GM12878 (cell line): Measurements from ENCODE around the gene CPNE9. TPM values are rescaled to one million over a fixed set of nuclear protein-coding genes. Genes with fewer than 3 reads are reported as not detected.

Experiments used
- ATAC-seq: fragments of 200-7000 bp; cut with Tn5 transposase; 3 replicates; pipeline ENCODE4 v1.9.1; 2020; ENCODE audit warnings: mild to moderate bottlenecking, moderate library complexity
- BruUV-seq: library from RNA; stranded (reverse); fragments of 400-500 nt; replicated peaks from 2 replicates; lab custom pipeline; 2021; lab: Mats Ljungman, UMichigan
- CTCF ChIA-PET: fragments of 300-600 bp; sonication (Branson Sonifier 250); formaldehyde crosslinking; extraction: SDS; loops from one replicate; lab custom pipeline; 2021; ENCODE audit warnings: inconsistent platforms; lab: Yijun Ruan, JAX
- POLR2A ChIA-PET: fragments of 350-600 bp; formaldehyde crosslinking; extraction: SDS; loops from one replicate; lab custom pipeline; 2021; ENCODE audit warnings: inconsistent platforms; lab: Charles Lee
- RAD21 ChIA-PET: fragments of 300-600 bp; sonication (Branson Sonifier 250); formaldehyde crosslinking; loops from one replicate; lab custom pipeline; 2023; ENCODE audit warnings: antibody characterized with exemption; ENCODE audit not compliant: unreplicated experiment; lab: Charles Lee
- SMC1A ChIA-PET: fragments of 300-600 bp; sonication (Branson Sonifier 250); formaldehyde crosslinking; loops from one replicate; lab custom pipeline; 2023; ENCODE audit not compliant: unreplicated experiment, uncharacterized antibody; lab: Charles Lee
- DNase-seq: peaks from one replicate; pipeline ENCODE4 v3.0.0-alpha.2; 2011; ENCODE audit warnings: low read depth, low spot score
- FAIRE-seq: peaks from 3 replicates; lab custom pipeline; 2011; peaks lifted over from hg19 to GRCh38; lab: Jason Lieb, UNC
- H2AFZ ChIP-seq: 2 replicates; pipeline ENCODE4 v1.6.0; 2011; ENCODE audit warnings: low read depth, low read length, control low read depth; ENCODE audit not compliant: control insufficient read depth
- H3K27ac ChIP-seq: 2 replicates; pipeline ENCODE4 v1.5.1; 2011; ENCODE audit warnings: control low read depth; ENCODE audit not compliant: control insufficient read depth, insufficient read depth
- H3K27me3 ChIP-seq, 2 experiments: replicated peaks in 1 of 2; 2 replicates each; pipeline versions ENCODE4 v1.6.0 to v1.6.1; 2011; ENCODE audit warnings: low read length in 1 of 2; ENCODE audit not compliant: control insufficient read depth in 2 of 2, insufficient read depth in 2 of 2
- H3K36me3 ChIP-seq, 2 experiments: 2 replicates each; pipeline ENCODE4 v1.5.1; 2011; ENCODE audit warnings: low read length in 1 of 2; ENCODE audit not compliant: control insufficient read depth in 2 of 2, insufficient read depth in 2 of 2
- H3K4me1 ChIP-seq: 2 replicates; pipeline ENCODE4 v1.6.1; 2011; ENCODE audit warnings: mild to moderate bottlenecking, low read length, moderate library complexity, mixed read lengths; ENCODE audit not compliant: control insufficient read depth, insufficient read depth
- H3K4me2 ChIP-seq: 2 replicates; pipeline ENCODE4 v1.6.0; 2011; ENCODE audit warnings: control low read depth; ENCODE audit not compliant: control insufficient read depth, insufficient read depth
- H3K4me3 ChIP-seq: fragments of 200-600 bp; sonication (generic); 2 replicates; pipeline ENCODE4 v1.5.1; 2016
- H3K79me2 ChIP-seq: 2 replicates; pipeline ENCODE4 v1.6.0; 2011; ENCODE audit warnings: low read length; ENCODE audit not compliant: control insufficient read depth, insufficient read depth
- H3K9ac ChIP-seq: 2 replicates; pipeline ENCODE4 v1.8.0; 2011; ENCODE audit warnings: low read length, control low read depth, mixed read lengths; ENCODE audit not compliant: control insufficient read depth, insufficient read depth
- H3K9me3 ChIP-seq: replicated peaks from 3 replicates; pipeline ENCODE4 v1.5.1; 2011; ENCODE audit warnings: mild to moderate bottlenecking, low read length; ENCODE audit not compliant: control insufficient read depth, insufficient read depth
- H4K20me1 ChIP-seq: 2 replicates; pipeline ENCODE4 v1.6.0; 2011; ENCODE audit not compliant: control insufficient read depth, insufficient read depth
- BCLAF1 ChIP-seq: fragments of 450-650 bp; IDR thresholded peaks from 2 replicates; pipeline ENCODE4 v1.6.1; 2017; ENCODE audit warnings: antibody characterized with exemption, mild to moderate bottlenecking, moderate library complexity
- CBFB ChIP-seq: IDR thresholded peaks from 2 replicates; pipeline ENCODE4 v1.6.1; 2016; ENCODE audit warnings: antibody characterized with exemption, low read depth
- FOXM1 ChIP-seq: IDR thresholded peaks from 2 replicates; pipeline ENCODE4 v1.6.1; 2012; ENCODE audit warnings: low read depth, mild to moderate bottlenecking, inconsistent platforms, low read length, moderate library complexity
- GATAD2B ChIP-seq: fragments of 450-650 bp; conservative IDR thresholded peaks from 2 replicates; pipeline ENCODE4 v1.6.1; 2017; ENCODE audit warnings: low read depth, mild to moderate bottlenecking, moderate library complexity
- HDAC2 ChIP-seq: fragments of 200-600 bp; sonication (generic); IDR thresholded peaks from 2 replicates; pipeline ENCODE4 v1.6.1; 2017
- HDAC6 ChIP-seq: fragments of 200-600 bp; sonication (generic); IDR thresholded peaks from one replicate; pipeline ENCODE4 v1.8.0; 2017; ENCODE audit warnings: antibody characterized with exemption; ENCODE audit not compliant: unreplicated experiment
- IKZF2 ChIP-seq, 2 experiments: fragments of 450-650 bp; IDR thresholded peaks; 2 replicates each; pipeline ENCODE4 v1.6.1; 2017; ENCODE audit warnings: mild to moderate bottlenecking in 2 of 2, moderate library complexity in 2 of 2
- MYB ChIP-seq: fragments of 150-350 bp; IDR thresholded peaks from 2 replicates; pipeline ENCODE4 v1.6.1; 2014; ENCODE audit warnings: mild to moderate bottlenecking, low read depth, low read length, borderline replicate concordance
- POLR2A ChIP-seq: IDR thresholded peaks from 2 replicates; pipeline ENCODE4 v1.6.1; 2011; ENCODE audit warnings: low read depth, mild to moderate bottlenecking, low read length
- RUNX3 ChIP-seq: IDR thresholded peaks from 2 replicates; pipeline ENCODE4 v1.6.1; 2012; ENCODE audit warnings: low read length, inconsistent platforms
- SPI1 ChIP-seq: IDR thresholded peaks from 2 replicates; pipeline ENCODE4 v1.6.1; 2011; ENCODE audit warnings: low read depth, mild to moderate bottlenecking, low read length, moderate library complexity, borderline replicate concordance; ENCODE audit not compliant: insufficient read depth
- ZNF24 ChIP-seq: fragments of 450-650 bp; IDR thresholded peaks from 2 replicates; pipeline ENCODE4 v1.6.1; 2017; ENCODE audit warnings: antibody characterized with exemption, mild to moderate bottlenecking
- ZNF622 ChIP-seq: fragments of 450-650 bp; IDR thresholded peaks from 2 replicates; pipeline ENCODE4 v1.6.1; 2017; ENCODE audit warnings: mild to moderate bottlenecking, inconsistent platforms
- WGBS: methylation state at CpG from one replicate; pipeline ENCODE4 v1.1.6; 2016; ENCODE audit warnings: low lambda C conversion rate; ENCODE audit not compliant: insufficient replicate concordance, insufficient coverage; ENCODE audit errors: missing lambda C conversion rate; 5-methylcytosine and 5-hydroxymethylcytosine counted together
- in situ Hi-C: fragments of 300-500 bp; cut with MboI; formaldehyde crosslinking; loops from 9 replicates; pipeline ENCODE4 v1.14.3; 2018; ENCODE audit warnings: mixed read lengths
- intact Hi-C: fragments of 100-400 bp; cut with micrococcal nuclease; formaldehyde crosslinking; loops from one replicate; pipeline ENCODE4 v1.14.2; 2022; ENCODE audit not compliant: unreplicated experiment
- polyA plus RNA-seq, 11 experiments: library from polyadenylated mRNA; depleted of rRNA in 4 of 11; unstranded in 6 of 11; stranded (reverse) in 5 of 11; fragments of >200 nt; fragmentation: Nextera tagmentation in 4 of 11; fragmentation: Illumina TruSeq in 1 of 11; extraction: Ambion mirVana in 4 of 11; extraction: Trizol in 1 of 11; gene quantifications; 1 replicate in 1 of 11; 2 replicates in 10 of 11; pipeline versions ENCODE4 v1.2.1 to v1.2.3, GENCODE V29; 2011 to 2016; ENCODE audit warnings: inconsistent platforms in 2 of 11, missing spikeins in 2 of 11, low read depth in 1 of 11
- total RNA-seq, 4 experiments: library from RNA; depleted of rRNA in 3 of 4; stranded (reverse); fragments of >200 nt in 3 of 4; fragmentation: Illumina TruSeq in 1 of 4; extraction: Trizol in 1 of 4; gene quantifications; 2 replicates each; pipeline versions ENCODE4 v1.2.1 to v1.2.3, GENCODE V29; 2013 to 2021
- TF ChIP-seq, protein P1 (sequence below), 3 experiments: IDR thresholded peaks in 2 of 3; conservative IDR thresholded peaks in 1 of 3; 2 replicates each; pipeline ENCODE4 v1.5.1; 2011; ENCODE audit warnings: low read depth in 3 of 3, low read length in 3 of 3, mild to moderate bottlenecking in 3 of 3, control low read depth in 2 of 3, moderate library complexity in 2 of 3, inconsistent platforms in 1 of 3, mixed read lengths in 1 of 3; ENCODE audit not compliant: control insufficient read depth in 2 of 3, insufficient read depth in 1 of 3; ENCODE audit errors: extremely low read depth in 1 of 3

The CPNE9 gene
- total and polyA plus RNA-seq, 10 of the 15 experiments (the other 5 are each of a cell fraction or from before 2014, with no cell fraction given): 0.02 to 0.12 (median 0.05) TPM; not detected in 7

GRCh38 chr3:9721700-9722060 is 18.0 kb downstream of the CPNE9 start:
- H3K27ac ChIP-seq: no peak overlapping the region
- H3K4me2 ChIP-seq: no peak overlapping the region
- no peaks in the 10 kb centered on the region for H3K79me2 ChIP-seq
- intact Hi-C loops (no loop called here), in situ Hi-C loops (no loop called here)
- no peaks in the 10 kb centered on the region for H4K20me1 ChIP-seq
- ChIA-PET RAD21 (interaction anchor here (1.0 to 1.5 kb wide), 2 partner anchors 17 to 368 kb away, joined by 3 to 5 read pairs; no protein-coding TSS in a partner anchor), CTCF (interaction anchor here (0.6 to 3.0 kb wide), 4 partner anchors 9 to 218 kb away, joined by 3 to 15 read pairs (median 5); partner anchors contain the start of gene BRPF1), SMC1A (interaction anchor here (1.4 to 2.2 kb wide), 2 partner anchors 14 to 217 kb away, joined by 3 to 5 read pairs; no protein-coding TSS in a partner anchor), POLR2A (no interaction called here)
- TF ChIP-seq HDAC6 (no peak), ZNF622 (no peak), SPI1 (no peak), POLR2A (no peak), RUNX3 (no peak), GATAD2B (no peak), MYB (no peak), ZNF24 (no peak), IKZF2 (IDR thresholded peaks at IDR 0.05) (no peak), BCLAF1 (no peak), CBFB (no peak), HDAC2 (no peak), FOXM1 (no peak)
- TF ChIP-seq, protein P1, sequence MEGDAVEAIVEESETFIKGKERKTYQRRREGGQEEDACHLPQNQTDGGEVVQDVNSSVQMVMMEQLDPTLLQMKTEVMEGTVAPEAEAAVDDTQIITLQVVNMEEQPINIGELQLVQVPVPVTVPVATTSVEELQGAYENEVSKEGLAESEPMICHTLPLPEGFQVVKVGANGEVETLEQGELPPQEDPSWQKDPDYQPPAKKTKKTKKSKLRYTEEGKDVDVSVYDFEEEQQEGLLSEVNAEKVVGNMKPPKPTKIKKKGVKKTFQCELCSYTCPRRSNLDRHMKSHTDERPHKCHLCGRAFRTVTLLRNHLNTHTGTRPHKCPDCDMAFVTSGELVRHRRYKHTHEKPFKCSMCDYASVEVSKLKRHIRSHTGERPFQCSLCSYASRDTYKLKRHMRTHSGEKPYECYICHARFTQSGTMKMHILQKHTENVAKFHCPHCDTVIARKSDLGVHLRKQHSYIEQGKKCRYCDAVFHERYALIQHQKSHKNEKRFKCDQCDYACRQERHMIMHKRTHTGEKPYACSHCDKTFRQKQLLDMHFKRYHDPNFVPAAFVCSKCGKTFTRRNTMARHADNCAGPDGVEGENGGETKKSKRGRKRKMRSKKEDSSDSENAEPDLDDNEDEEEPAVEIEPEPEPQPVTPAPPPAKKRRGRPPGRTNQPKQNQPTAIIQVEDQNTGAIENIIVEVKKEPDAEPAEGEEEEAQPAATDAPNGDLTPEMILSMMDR (IDR thresholded peaks at IDR 0.05 in 2 of 3, conservative IDR thresholded peaks at IDR 0.05 in 1 of 3; ENCODE audit: control insufficient read depth in 2 of 3, extremely low read depth in 1 of 3, insufficient read depth in 1 of 3, low read depth in 3 of 3, low read length in 3 of 3): no peak
- no peak overlapping the region for H2AFZ ChIP-seq
- no peak overlapping the region for H3K4me3 ChIP-seq
- no peaks in the 10 kb centered on the region for H3K9me3 ChIP-seq
- H3K27me3 ChIP-seq: no peaks in the 10 kb centered on the region; a peak in 2 of 4 replicates
- no peak overlapping the region for H3K9ac ChIP-seq
- WGBS: 36% methylated on average over 2 of the region's 2 CpGs
- H3K4me1 ChIP-seq: no peaks in the 10 kb centered on the region
- no peak for ATAC-seq
- BruUV-seq: no TSS peak
- no peaks in the 10 kb centered on the region for H3K36me3 ChIP-seq
- DNase-seq: no peak
- no peak for FAIRE-seq
